Transverse colon (tissue), 3 donors: ENCODE results near the gene SEMA6B.

Source experiments
- POLR2A ChIP-seq: fragments of 450-650 bp; IDR thresholded peaks from one replicate; pipeline ENCODE4 v1.6.1; 2016; ENCODE audit warnings: antibody characterized with exemption, mild to moderate bottlenecking, moderate library complexity
- TF ChIP-seq, protein P1 (sequence below), 5 experiments: fragments of 200-600 bp in 3 of 5; fragments of 450-650 bp in 2 of 5; sonication (generic) in 3 of 5; IDR thresholded peaks; 1 replicate in 2 of 5; 2 replicates in 3 of 5; pipeline ENCODE4 v1.5.1; 2016 to 2017; ENCODE audit warnings: antibody characterized with exemption in 5 of 5, inconsistent platforms in 3 of 5, mild to moderate bottlenecking in 2 of 5, moderate library complexity in 1 of 5

DNA sequence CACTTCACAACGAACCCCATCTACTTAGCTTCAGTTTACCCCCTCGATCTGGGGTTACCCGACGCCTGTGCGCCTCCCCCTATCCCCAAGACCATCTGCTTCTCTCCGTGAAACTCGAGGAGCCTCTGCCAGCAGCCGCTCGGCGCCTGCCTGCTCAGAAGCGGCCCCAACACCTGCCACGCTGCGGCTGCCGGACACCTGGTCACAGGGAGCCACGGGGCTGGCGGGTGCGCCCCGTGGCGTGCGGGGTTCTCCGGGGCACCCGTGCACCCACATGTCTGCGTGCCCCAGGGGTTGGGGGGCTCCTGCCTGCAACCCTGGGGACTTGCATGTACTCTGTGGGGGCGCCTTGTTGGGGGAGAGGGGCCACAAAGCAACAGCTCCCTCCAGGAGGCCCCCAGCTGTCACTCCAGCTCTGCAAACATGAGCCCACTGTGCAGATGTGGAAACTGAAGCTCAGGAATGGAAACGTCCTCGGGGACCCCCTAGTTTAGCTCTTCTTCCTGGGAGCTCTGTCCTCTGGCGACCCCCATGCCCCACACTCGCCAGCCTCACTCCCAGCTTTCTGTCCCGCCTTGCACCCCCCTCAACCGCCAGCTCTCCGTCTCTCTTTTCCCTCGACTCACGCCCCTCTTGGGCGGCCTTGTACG is 7.0 kb upstream of the SEMA6B start:
- TF ChIP-seq, protein P1, sequence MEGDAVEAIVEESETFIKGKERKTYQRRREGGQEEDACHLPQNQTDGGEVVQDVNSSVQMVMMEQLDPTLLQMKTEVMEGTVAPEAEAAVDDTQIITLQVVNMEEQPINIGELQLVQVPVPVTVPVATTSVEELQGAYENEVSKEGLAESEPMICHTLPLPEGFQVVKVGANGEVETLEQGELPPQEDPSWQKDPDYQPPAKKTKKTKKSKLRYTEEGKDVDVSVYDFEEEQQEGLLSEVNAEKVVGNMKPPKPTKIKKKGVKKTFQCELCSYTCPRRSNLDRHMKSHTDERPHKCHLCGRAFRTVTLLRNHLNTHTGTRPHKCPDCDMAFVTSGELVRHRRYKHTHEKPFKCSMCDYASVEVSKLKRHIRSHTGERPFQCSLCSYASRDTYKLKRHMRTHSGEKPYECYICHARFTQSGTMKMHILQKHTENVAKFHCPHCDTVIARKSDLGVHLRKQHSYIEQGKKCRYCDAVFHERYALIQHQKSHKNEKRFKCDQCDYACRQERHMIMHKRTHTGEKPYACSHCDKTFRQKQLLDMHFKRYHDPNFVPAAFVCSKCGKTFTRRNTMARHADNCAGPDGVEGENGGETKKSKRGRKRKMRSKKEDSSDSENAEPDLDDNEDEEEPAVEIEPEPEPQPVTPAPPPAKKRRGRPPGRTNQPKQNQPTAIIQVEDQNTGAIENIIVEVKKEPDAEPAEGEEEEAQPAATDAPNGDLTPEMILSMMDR (IDR thresholded peaks at IDR 0.05) = no peak
- TF ChIP-seq POLR2A = no peak
